HCT116 (cell line): ENCODE measurements around the gene NOLC1. TPM values are rescaled to one million over a fixed set of nuclear protein-coding genes. Genes with fewer than 3 reads are reported as not detected.

Source experiments
- ATAC-seq: fragments of 200-7000 bp; cut with Tn5 transposase; 2 replicates; pipeline ENCODE4 v1.9.1; 2020; ENCODE audit warnings: mild to moderate bottlenecking, moderate library complexity
- BruUV-seq: library from RNA; stranded (reverse); fragments of 400-500 nt; replicated peaks from 2 replicates; lab custom pipeline; 2021; lab: Mats Ljungman, UMichigan
- CTCF ChIA-PET: fragments of 300-600 bp; sonication (Branson Sonifier 250); formaldehyde crosslinking; loops from one replicate; lab custom pipeline; 2021; ENCODE audit warnings: antibody characterized with exemption; lab: Charles Lee
- POLR2A ChIA-PET: fragments of 300-600, 350-600 bp; sonication (Branson Sonifier 250); formaldehyde crosslinking; loops from one replicate; lab custom pipeline; 2021; ENCODE audit warnings: antibody characterized with exemption; lab: Charles Lee
- RAD21 ChIA-PET, 2 experiments: fragments of 300-600 bp; sonication (Branson Sonifier 250); formaldehyde crosslinking; loops; one replicate each; lab custom pipeline; 2023; ENCODE audit warnings: low total read pairs in 2 of 2; ENCODE audit not compliant: uncharacterized antibody in 2 of 2, unreplicated experiment in 2 of 2, low non-redundant PET in 1 of 2; lab: Charles Lee
- DNase-seq: peaks from one replicate; pipeline ENCODE4 v3.0.0-alpha.2; 2010; ENCODE audit warnings: low read depth, low spot score
- H2AFZ ChIP-seq: fragments of 200-600 bp; shearing (Covaris generic), sonication (generic); 2 replicates; pipeline ENCODE4 v1.6.1; 2017; ENCODE audit warnings: low read depth, mixed run types, mixed read lengths, antibody characterized with exemption, low read length; ENCODE audit not compliant: poor library complexity, severe bottlenecking
- H3K27ac ChIP-seq: 2 replicates; pipeline ENCODE4 v1.5.1; 2012; ENCODE audit warnings: low read depth, low read length
- H3K27me3 ChIP-seq: fragments of 200-600 bp; sonication (generic); 2 replicates; pipeline ENCODE4 v1.6.1; 2016; ENCODE audit warnings: mixed run types, low read length, mixed read lengths; ENCODE audit not compliant: insufficient read depth
- H3K36me3 ChIP-seq, 2 experiments: fragments of 200-500 bp in 1 of 2; fragments of 200-600 bp in 1 of 2; sonication (Bioruptor generic) in 1 of 2; sonication (generic) in 1 of 2; 2 replicates each; pipeline versions ENCODE4 v1.5.1 to v1.6.1; 2014 to 2016; ENCODE audit warnings: low read length in 2 of 2, inconsistent platforms in 1 of 2, mixed read lengths in 1 of 2, mixed run types in 1 of 2; ENCODE audit not compliant: insufficient read depth in 2 of 2, control insufficient read depth in 1 of 2
- H3K4me1 ChIP-seq, 2 experiments: fragments of 200-600 bp in 1 of 2; sonication (generic) in 1 of 2; 2 replicates each; pipeline versions ENCODE4 v1.5.1 to v1.6.1; 2012 to 2017; ENCODE audit warnings: low read length in 2 of 2, inconsistent platforms in 1 of 2, mild to moderate bottlenecking in 1 of 2, mixed read lengths in 1 of 2, mixed run types in 1 of 2, moderate library complexity in 1 of 2; ENCODE audit not compliant: insufficient read depth in 2 of 2, control insufficient read depth in 1 of 2
- H3K4me2 ChIP-seq: fragments of 200-600 bp; sonication (generic); 2 replicates; pipeline ENCODE4 v1.6.1; 2017; ENCODE audit warnings: mixed run types, low read length, mixed read lengths
- H3K4me3 ChIP-seq, 2 experiments: fragments of 200-600 bp in 1 of 2; sonication (generic) in 1 of 2; replicated peaks in 1 of 2; 2 replicates each; pipeline ENCODE4 v1.5.1; 2011 to 2016; ENCODE audit warnings: low read length in 2 of 2, control low read depth in 1 of 2, low read depth in 1 of 2, mild to moderate bottlenecking in 1 of 2, mixed read lengths in 1 of 2, mixed run types in 1 of 2
- H3K79me2 ChIP-seq: fragments of 200-600 bp; sonication (generic); 2 replicates; pipeline ENCODE4 v1.6.1; 2017; ENCODE audit warnings: mild to moderate bottlenecking, mixed run types, low read length, moderate library complexity, mixed read lengths; ENCODE audit not compliant: insufficient read depth
- H3K9ac ChIP-seq: fragments of 200-600 bp; sonication (generic); 2 replicates; pipeline ENCODE4 v1.6.1; 2016; ENCODE audit warnings: low read length, mixed read lengths
- H3K9me2 ChIP-seq: fragments of 200-600 bp; sonication (generic), shearing (Covaris generic); 2 replicates; pipeline ENCODE4 v1.6.1; 2017; ENCODE audit warnings: mixed run types, mild to moderate bottlenecking, moderate library complexity; ENCODE audit not compliant: insufficient read depth
- H3K9me3 ChIP-seq, 2 experiments: fragments of 200-500 bp in 1 of 2; fragments of 200-600 bp in 1 of 2; sonication (Bioruptor generic) in 1 of 2; sonication (generic) in 1 of 2; 2 replicates each; pipeline ENCODE4 v1.6.1; 2014 to 2017; ENCODE audit warnings: low read length in 2 of 2, mixed read lengths in 2 of 2, inconsistent platforms in 1 of 2, low read depth in 1 of 2, mild to moderate bottlenecking in 1 of 2, mixed run types in 1 of 2, moderate library complexity in 1 of 2; ENCODE audit not compliant: control insufficient read depth in 1 of 2, insufficient read depth in 1 of 2
- H4K20me1 ChIP-seq: fragments of 200-600 bp; sonication (generic), shearing (Covaris generic); 2 replicates; pipeline ENCODE4 v1.6.1; 2017; ENCODE audit warnings: mixed run types, mild to moderate bottlenecking, moderate library complexity; ENCODE audit not compliant: insufficient read depth
- CBX3 ChIP-seq: IDR thresholded peaks from 2 replicates; pipeline ENCODE4 v1.6.1; 2012; ENCODE audit warnings: low read depth
- CEBPB ChIP-seq: IDR thresholded peaks from 2 replicates; pipeline ENCODE4 v1.6.1; 2012; ENCODE audit warnings: low read depth
- EGR1 ChIP-seq: IDR thresholded peaks from 2 replicates; pipeline ENCODE4 v1.6.1; 2012; ENCODE audit warnings: low read depth
- EZH2phosphoT487 ChIP-seq: fragments of 200-600 bp; IDR thresholded peaks from 2 replicates; pipeline ENCODE4 v1.6.1; 2018; ENCODE audit warnings: antibody characterized with exemption, borderline replicate concordance
- FOSL1 ChIP-seq: IDR thresholded peaks from 2 replicates; pipeline ENCODE4 v1.6.1; 2012; ENCODE audit warnings: low read depth
- POLR2A ChIP-seq: IDR thresholded peaks from 2 replicates; pipeline ENCODE4 v1.7.0; 2011; ENCODE audit warnings: borderline replicate concordance; ENCODE audit not compliant: insufficient read depth, insufficient read length; ENCODE audit errors: extremely low read depth
- RAD21 ChIP-seq: IDR thresholded peaks from 2 replicates; pipeline ENCODE4 v1.6.1; 2012; ENCODE audit warnings: low read depth, mild to moderate bottlenecking
- REST ChIP-seq: IDR thresholded peaks from 2 replicates; pipeline ENCODE4 v1.6.1; 2012; ENCODE audit warnings: low read depth
- SP1 ChIP-seq: IDR thresholded peaks from 2 replicates; pipeline ENCODE4 v1.6.1; 2012; ENCODE audit warnings: low read depth
- SRF ChIP-seq: IDR thresholded peaks from 2 replicates; pipeline ENCODE4 v1.6.1; 2012; ENCODE audit warnings: low read depth
- ZFX ChIP-seq: fragments of 450-650 bp; IDR thresholded peaks from 2 replicates; pipeline ENCODE4 v1.6.1; 2017
- ZNF274 ChIP-seq: fragments of 200-500 bp; sonication (Bioruptor generic); IDR thresholded peaks from 2 replicates; pipeline ENCODE4 v1.6.1; 2014; ENCODE audit warnings: mild to moderate bottlenecking, low read depth, low read length, inconsistent platforms
- intact Hi-C: fragments of 100-400 bp; cut with micrococcal nuclease; formaldehyde crosslinking; loops from 2 replicates; pipeline ENCODE4 v1.10.0; 2022
- total RNA-seq: library from RNA; stranded (reverse); gene quantifications from one replicate; pipeline ENCODE4 v1.2.1, GENCODE V29; 2021; ENCODE audit not compliant: unreplicated experiment
- TF ChIP-seq, protein P1 (sequence below): IDR thresholded peaks from 2 replicates; pipeline ENCODE4 v1.6.1; 2012
- TF ChIP-seq, protein P2 (sequence below), 3 experiments: fragments of 200-600 bp in 1 of 3; sonication (generic) in 1 of 3; IDR thresholded peaks in 2 of 3; conservative IDR thresholded peaks in 1 of 3; 2 replicates each; pipeline ENCODE4 v1.5.1; 2012 to 2017; ENCODE audit warnings: low read depth in 2 of 3, low read length in 2 of 3, antibody characterized with exemption in 1 of 3, borderline replicate concordance in 1 of 3, control low read depth in 1 of 3, mild to moderate bottlenecking in 1 of 3, mixed read lengths in 1 of 3, mixed run types in 1 of 3, moderate library complexity in 1 of 3; ENCODE audit not compliant: insufficient read depth in 1 of 3

Gene NOLC1
- total RNA-seq, 1 experiment from 2014 or later, result 231 TPM

DNA sequence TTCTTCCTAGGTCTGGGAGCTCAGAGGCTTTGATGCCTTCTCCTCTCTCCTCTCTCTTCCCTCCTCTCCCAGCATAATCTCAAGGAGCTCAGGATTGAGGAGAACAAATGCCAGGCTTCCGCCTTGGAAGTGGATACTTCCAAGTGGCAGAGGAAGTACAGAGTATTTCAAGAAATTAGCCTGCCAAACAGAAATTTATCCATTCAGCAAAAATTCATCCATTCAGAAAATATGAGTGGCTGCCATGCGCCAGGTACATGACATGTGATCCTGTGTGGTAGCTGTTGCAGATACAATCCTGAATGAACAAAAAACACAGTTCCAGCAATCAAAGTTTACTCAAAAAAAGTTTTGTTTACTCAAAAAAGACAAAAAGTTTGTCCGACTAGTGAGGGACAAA is 18.4 kb downstream of the NOLC1 start:
- H3K9ac ChIP-seq, result no peak overlapping the region
- no peaks in the 10 kb centered on the region for H3K27me3 ChIP-seq
- H3K79me2 ChIP-seq, result no peaks in the 10 kb centered on the region
- ChIA-PET CTCF (interaction anchor here (0.8 to 4.4 kb wide), 10 partner anchors 9 to 413 kb away, joined by 3 to 80 read pairs (median 18); partner anchors contain the start of genes ELOVL3, NFKB2 and SUFU), RAD21 (interaction anchor here in 1 of 2 experiments (1.5 to 1.6 kb wide), 2 partner anchors 61 to 182 kb away, joined by 5 to 8 read pairs; no protein-coding TSS in a partner anchor), POLR2A (interaction anchor here (1.5 kb wide), 1 partner anchor 332 kb away, joined by 5 read pairs; the partner anchor contains the start of gene ACTR1A)
- no TSS peak for BruUV-seq
- H2AFZ ChIP-seq, result no peak overlapping the region
- intact Hi-C loops, result no loop called here
- peaks cover 4 to 6% of the 10 kb centered on the region in 2 experiments; a peak in 2 of 4 replicates for H3K4me1 ChIP-seq
- H3K9me2 ChIP-seq, result no peaks in the 10 kb centered on the region
- H3K4me2 ChIP-seq, result no peak overlapping the region
- DNase-seq (no peak), ATAC-seq (no peak)
- no peak overlapping the region for H3K4me3 ChIP-seq
- H3K27ac ChIP-seq, result no peak overlapping the region
- H4K20me1 ChIP-seq, result no peaks in the 10 kb centered on the region
- H3K36me3 ChIP-seq, result no peaks in the 10 kb centered on the region
- no peaks in the 10 kb centered on the region for H3K9me3 ChIP-seq
- TF ChIP-seq, protein P1, sequence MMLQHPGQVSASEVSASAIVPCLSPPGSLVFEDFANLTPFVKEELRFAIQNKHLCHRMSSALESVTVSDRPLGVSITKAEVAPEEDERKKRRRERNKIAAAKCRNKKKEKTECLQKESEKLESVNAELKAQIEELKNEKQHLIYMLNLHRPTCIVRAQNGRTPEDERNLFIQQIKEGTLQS, result no peak
- TF ChIP-seq REST (no peak), ZFX (no peak), RAD21 (no peak), EGR1 (no peak), CEBPB (no peak), FOSL1 (no peak), SP1 (no peak), POLR2A (no peak), SRF (no peak), ZNF274 (no peak), EZH2phosphoT487 (no peak), CBX3 (no peak)
- TF ChIP-seq, protein P2, sequence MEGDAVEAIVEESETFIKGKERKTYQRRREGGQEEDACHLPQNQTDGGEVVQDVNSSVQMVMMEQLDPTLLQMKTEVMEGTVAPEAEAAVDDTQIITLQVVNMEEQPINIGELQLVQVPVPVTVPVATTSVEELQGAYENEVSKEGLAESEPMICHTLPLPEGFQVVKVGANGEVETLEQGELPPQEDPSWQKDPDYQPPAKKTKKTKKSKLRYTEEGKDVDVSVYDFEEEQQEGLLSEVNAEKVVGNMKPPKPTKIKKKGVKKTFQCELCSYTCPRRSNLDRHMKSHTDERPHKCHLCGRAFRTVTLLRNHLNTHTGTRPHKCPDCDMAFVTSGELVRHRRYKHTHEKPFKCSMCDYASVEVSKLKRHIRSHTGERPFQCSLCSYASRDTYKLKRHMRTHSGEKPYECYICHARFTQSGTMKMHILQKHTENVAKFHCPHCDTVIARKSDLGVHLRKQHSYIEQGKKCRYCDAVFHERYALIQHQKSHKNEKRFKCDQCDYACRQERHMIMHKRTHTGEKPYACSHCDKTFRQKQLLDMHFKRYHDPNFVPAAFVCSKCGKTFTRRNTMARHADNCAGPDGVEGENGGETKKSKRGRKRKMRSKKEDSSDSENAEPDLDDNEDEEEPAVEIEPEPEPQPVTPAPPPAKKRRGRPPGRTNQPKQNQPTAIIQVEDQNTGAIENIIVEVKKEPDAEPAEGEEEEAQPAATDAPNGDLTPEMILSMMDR (IDR thresholded peaks at IDR 0.05 in 2 of 3, conservative IDR thresholded peaks at IDR 0.05 in 1 of 3; ENCODE audit: borderline replicate concordance in 1 of 3, insufficient read depth in 1 of 3, low read depth in 2 of 3, low read length in 2 of 3), result no peak
- TF ChIP-seq, all 23 proteins: peak for 0
